DMS 273 (cell line): ENCODE data around the gene DHX15.

Experiments
- DNase-seq: peaks from one replicate; lab custom pipeline; 2025; ENCODE audit not compliant: unreplicated experiment; lab: John Stamatoyannopoulos, UW

The DHX15 gene

DNA sequence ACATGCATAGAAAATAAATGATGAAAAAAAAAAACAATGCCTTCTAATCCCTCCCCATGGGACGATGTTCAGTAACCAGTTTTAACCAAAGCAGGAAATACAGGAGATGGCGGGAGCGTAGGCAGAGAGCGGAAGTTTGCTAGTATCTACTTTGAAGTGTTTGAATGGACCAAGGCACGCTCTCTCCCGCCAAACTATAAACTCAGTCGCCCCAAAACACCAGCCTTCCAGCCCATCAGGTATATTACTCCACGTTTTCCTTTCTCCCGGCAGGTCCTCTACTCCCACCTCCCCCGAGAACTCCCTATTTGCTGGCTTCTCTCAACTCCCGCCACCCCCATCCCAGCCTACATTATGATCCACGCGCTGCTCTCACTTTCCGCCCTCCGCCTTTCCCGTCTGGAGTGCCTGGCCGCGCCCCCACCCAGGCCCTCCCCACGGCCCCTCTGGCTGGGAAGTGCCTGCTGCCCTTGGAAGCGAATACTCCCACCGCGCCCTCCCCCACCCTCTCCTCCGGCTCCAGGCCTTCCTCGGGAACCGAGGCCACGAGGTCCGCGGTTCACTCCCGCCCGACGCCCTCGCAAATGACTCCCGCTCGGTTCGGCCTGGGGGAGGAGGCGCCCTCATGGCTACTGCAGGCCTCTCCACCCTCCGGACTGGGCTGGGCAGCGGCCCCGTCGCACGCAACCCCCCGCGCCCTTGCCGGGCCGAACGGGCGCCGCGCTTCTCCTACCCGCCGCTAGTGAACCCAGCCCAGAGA lies 723 bp downstream of the DHX15 start:
- peak; percentile 80 for DNase-seq

DNA sequence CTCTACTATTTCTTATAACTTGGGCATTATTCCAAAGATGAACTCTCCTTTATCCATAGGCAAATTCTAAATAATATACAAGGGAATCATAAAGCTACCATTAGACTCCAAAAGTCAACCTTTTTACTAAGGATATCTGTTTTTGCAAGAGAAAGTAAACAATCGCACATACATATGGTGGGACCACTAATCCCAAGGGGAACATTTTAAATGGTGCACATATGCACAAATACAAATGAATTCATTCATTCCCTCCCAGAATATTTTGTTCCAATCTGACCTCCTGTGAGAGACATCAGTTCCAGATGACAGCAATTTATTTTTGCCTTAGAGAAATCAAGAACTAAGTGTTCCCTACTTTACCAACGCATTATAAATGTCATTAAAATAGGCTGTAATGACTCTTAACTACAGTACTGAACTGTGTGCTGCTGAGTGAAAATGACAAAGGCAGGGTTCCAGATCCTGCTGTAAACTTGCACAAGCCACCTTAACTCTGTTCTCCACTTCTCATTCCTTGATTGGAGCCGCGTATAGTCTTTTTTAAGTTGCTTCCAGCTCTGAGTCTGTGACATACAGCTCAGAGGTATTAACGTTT lies 2.0 kb downstream of the DHX15 start:
- DNase-seq, result peak; percentile 9

DNA sequence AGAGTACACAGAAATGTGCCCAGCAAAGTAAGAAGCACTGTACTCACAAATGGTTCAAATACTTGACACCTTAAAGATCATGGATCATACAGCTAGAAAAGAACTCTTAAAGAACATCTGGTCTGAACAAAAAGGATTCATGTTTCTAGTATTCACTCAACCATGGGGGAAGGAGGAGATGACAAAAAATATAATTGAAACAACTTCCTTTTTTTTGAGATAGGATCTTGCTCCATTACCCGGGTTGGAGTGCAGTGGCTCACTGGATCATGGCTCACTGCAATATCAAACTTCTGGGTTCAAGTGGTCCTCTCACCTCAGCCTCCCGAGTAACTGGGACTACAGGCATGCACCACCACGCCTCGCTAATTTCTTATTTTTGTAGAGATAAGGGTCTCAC lies 6.0 kb downstream of the DHX15 start:
- DNase-seq, result no peak

- DNase-seq, result no peak
Observed at GRCh38 chr4:24576276-24576675, 8.1 kb downstream of the DHX15 start.

DNA sequence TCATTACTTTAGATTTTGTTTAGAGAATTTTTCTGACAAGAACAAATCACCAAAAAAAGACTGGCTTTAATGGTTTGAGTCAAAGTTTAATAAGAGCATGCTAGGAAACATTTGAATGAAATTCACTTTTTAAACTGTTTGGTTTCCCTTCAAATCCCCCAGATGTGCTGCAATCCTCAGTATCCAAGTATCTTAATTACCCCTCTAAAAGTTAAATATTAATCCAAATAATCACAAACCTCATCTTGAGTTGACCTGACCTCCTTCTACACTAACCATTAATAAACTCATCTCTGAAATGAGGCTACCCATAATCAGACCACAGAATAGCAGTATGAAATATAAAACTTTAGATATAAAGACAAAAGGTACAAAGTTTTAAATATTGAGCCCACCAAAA lies 10.1 kb downstream of the DHX15 start:
- no peak for DNase-seq

DNA sequence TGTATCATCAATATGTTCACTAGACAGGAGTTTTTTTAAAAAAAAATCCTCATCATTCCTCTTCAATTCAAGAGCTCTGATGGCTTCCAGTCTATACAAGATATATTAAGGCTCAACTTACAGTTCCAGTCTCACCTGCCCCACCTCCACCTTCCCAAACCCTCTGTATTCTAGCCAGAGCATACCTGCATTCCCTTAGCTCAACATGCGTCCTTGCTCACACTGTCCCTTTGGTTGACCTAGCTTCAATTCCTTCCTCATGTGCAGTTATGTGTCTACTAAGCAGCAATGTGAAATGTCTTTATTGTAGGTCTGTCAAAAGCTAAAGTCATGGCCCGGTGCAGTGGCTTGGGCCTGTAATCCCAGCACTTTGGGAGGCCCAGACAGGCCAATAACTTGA lies 10.8 kb downstream of the DHX15 start:
- no peak for DNase-seq

DNA sequence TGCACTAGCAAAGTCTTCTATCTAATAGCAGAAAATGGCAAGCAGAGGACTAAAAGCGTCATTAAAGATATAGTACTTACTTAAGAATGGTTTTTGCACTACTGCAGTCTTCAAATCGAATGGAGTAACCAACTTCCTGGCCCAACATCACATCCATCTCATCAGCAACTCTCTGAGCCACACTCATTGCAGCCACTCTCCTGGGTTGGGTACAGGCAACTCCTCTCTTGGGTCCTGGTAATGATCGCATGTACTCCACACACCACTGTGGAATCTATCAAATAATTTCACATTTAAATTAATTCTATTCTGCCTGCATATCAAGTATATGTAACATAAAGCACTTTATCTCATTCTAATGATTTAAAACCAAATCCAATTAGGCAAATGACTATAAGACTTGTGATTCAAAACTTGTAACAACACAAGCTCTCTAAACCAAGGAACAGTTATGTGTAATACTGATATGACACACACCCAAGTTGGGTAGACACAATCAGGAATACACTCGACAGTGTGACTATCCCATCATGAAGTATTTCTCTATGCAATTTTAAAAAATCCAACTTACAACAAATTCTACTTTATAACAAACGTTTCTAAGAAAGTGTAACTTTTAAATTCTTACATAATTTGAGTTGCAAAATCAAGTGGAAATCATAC lies 13.6 kb downstream of the DHX15 start:
- no peak for DNase-seq

DNA sequence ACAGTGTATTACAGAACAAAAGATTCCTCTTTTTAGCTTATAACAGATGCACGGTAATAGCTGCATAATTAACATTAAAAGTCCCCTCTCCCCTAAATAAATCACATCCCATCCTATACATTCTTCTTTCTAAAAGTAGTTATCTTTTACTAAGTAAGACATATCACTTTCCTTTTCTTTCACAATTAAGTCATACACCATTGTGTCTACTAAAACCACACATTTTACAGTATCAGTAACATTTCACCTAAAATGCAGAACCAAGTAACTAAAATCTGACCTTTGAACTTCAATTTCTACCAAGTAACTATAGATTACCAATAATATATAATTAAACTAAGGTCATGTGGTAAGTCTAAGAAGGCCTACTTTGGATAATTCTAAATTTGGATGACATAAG lies 14.2 kb downstream of the DHX15 start:
- no peak for DNase-seq

DNA sequence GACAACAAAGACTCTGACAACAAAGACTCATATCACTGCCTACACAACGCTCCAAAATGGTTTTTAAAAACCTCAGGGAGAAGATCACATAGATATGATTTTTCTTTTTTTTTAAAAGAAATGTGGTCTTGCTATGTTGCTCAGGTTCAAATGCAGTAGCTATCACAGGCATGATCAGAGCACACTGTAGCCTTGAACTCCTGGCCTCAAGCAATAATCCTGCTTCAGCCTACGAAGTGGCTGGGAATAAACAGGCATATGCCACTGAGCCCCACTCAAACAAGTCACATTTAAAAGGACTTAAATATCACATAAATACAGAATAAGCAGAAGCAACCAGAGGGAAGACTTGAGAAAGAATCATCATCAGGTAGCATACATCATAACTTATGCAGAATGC lies 14.7 kb downstream of the DHX15 start:
- DNase-seq, result no peak

- no peak for DNase-seq
Observed at GRCh38 chr4:24568425-24568824, 15.9 kb downstream of the DHX15 start.

- no peak for DNase-seq
Observed at GRCh38 chr4:24565054-24565453, 19.3 kb downstream of the DHX15 start.

DNA sequence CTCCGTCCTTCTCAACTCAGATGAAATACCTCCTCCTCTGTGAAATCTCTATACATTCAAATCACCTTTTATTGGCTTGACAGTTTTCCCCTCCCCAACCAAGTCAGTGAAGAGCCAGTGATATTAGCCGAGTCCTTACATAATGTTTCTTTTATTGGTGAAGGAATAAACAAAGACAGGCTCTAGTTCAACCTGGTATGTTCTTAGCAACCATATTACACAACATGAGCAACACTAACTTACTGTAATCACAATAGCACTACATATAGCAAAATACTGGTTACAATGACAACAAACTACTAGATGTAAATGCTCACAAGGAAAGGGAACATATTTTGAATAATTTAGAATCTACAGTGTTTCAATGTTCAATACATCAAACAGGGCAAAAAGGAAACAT lies 19.9 kb downstream of the DHX15 start:
- no peak for DNase-seq

GRCh38 chr4:24561438-24562139 lies 22.8 kb downstream of the DHX15 start:
- DNase-seq, result no peak

- peak; percentile 50 for DNase-seq
Observed at GRCh38 chr4:24560868-24561368, 23.4 kb downstream of the DHX15 start.

DNA sequence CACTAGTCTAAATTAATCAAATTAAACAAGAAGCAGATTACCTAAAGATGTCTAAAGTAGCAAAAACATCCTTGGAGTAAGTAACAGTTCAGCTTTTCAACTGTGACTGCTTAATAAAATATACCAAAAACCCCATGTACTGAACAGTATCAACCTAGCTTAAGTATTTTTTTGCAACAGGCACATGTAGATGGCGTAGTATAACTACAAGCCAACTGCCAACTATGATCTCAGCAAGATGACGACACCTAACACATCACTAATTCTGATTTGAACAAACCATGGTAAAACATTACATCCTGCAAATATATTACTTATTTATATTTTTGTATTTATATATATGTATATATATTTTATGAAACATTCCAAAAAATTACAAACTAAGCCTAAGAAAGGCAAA lies 24.5 kb downstream of the DHX15 start:
- DNase-seq, result peak; percentile 15

DNA sequence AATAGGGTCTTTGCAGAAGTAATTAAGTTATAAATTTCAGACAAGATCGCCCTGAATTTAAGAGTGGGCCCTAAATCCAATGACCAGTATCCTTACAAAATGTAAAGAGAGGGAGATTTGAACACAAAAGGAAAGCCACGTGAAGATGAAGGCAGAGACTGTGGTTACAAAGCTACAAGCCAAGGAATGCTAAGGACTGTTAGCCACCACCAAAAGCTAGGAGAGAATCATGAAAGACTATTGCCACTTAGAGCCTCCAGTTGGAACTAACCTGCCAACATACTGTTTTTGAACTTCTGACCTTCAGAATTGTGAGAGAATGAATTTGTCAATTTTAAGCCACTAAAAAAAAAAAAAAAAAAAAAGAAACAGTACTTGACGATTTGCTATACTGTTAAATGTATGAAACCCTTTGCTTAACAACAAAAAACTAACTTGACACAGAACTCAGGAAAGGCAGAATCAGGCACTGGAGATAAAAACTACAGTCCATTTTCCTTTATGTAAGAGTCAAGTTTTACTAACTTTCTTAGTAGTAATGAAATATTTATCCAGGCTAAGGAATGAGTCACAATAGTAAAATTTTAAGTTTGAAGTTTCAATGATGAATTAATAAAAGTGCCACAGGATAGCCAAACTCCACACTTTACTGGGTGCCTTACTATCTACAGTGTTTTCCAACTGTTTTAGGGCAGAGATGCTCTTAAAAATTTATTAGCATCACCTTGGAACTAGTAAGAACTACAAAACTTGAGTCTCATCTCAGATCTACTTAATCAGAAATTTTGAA lies 25.1 kb downstream of the DHX15 start:
- no peak for DNase-seq

GRCh38 chr4:24557026-24558025 lies 27.0 kb downstream of the DHX15 start:
- no peak for DNase-seq

GRCh38 chr4:24551492-24552289 lies 32.7 kb downstream of the DHX15 start:
- DNase-seq, result peak; percentile 15
